GM13977 (cell line): ENCODE results near the gene MT1G.

Experiments used
- DNase-seq: peaks from one replicate; pipeline ENCODE4 v3.0.0; 2012; ENCODE audit warnings: low spot score
- CTCF ChIP-seq: IDR thresholded peaks from 2 replicates; pipeline ENCODE4 v1.5.1; 2012; ENCODE audit warnings: mild to moderate bottlenecking, control low read depth; ENCODE audit not compliant: insufficient read depth; ENCODE audit errors: extremely low read depth, missing control alignments
- in situ Hi-C: fragments of 300-500 bp; cut with MboI; formaldehyde crosslinking; loops from one replicate; pipeline ENCODE4 v1.12.0; 2022; ENCODE audit warnings: low sequenced_read_pairs, low pct_unique_long_range_greater_than_20kb, mixed read lengths, inconsistent platforms; ENCODE audit not compliant: unreplicated experiment

Gene MT1G

DNA sequence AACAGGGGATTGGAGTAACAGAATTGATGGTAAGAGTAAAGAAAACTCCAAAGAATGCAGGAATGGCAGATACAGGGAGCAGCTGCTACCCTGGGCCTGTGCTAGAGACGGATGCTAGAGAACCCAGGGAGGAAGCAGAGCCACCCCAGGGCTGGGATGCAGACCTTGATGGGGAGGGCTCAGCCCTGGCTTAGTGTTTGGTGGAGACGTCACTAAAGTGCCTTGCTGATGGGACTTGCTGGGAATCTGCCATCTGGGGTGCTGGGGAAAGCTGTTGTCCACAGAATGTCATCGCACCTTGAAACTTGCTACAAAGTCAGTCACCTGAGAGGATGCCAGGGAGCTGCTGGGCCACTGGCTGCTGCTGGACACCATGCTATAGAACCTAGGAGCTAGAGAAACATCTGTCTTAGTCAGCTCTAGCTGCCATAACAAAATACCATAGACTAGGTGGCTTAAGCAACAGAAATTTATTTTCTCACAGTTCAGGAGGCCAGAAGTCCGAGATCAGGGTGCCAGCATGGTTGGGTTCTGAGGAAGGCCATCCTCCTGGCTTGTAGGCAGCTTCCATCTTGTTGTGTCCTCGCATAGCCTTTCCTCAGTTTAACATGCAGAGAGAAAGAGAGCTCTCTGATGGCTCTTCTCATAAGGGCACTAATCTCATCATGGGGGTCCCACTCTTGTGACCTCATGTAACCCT is 29.7 kb upstream of the MT1G start:
- in situ Hi-C loops: no loop called here
- DNase-seq: no peak
- TF ChIP-seq CTCF: no peak

DNA sequence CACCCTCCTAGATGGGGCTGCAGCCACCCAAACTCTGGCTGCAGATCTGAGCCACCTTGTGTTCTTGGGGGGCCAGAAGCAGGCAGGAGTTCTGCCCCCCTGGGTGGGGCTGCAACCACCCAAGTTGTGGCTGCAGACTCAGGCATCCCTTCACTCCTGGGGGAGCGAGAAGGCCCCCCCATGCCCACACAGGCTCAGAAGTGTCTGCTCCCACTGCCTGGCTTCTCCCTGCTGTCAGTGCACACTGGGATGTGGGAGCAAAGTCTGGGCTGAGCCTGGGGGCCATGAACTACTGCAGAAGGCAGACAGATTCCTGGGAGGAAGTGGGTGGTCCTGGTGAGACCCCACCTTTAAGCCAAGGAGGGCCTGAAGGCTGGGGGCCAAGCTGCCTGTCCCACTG is 27.4 kb upstream of the MT1G start:
- in situ Hi-C loops: no loop called here
- no peak for DNase-seq
- TF ChIP-seq CTCF: no peak

DNA sequence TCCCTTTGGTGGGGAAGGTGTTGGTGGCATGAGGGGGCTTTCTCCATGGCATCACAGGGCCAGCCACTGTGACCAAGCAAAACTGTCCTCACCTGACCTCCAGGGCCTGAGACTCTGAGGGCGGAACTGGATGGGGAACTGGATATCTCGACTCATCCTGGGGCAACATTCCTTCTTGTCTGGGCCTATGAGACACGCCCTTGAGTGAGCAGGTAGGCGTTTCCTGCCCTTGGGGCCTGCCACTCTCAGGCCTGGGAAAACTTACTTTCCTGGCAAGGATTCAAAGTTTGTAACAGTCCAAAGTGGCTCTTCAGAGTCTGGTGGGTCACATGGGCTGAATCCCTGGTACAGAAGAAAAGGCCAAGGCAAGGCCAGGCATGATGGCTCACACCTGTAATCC is 24.0 kb upstream of the MT1G start:
- in situ Hi-C loops: no loop called here
- no peak for TF ChIP-seq CTCF
- DNase-seq: no peak

GRCh38 chr16:56690420-56691122 is 22.7 kb upstream of the MT1G start:
- no peak for DNase-seq
- in situ Hi-C loops: no loop called here
- TF ChIP-seq CTCF: no peak

DNA sequence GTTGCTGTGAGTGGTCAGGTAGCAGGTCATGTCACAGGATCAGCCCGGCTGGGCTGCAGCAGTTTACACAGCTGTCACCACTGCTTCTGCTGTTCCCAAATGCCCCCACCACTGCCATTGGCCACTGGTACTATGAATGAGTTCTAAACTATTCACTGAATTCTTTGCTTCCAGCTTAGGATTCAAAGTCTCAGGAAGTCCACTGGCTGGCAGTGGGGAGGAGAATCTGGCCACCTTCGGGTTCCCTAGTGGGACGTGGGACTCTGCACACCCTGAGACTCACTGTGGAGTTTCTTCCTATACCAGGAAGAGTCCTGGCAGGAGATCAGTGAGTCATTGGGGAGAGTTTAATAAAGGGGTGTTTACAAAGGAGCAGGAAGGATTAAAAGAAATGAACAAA is 21.3 kb upstream of the MT1G start:
- DNase-seq: no peak
- in situ Hi-C loops: no loop called here
- no peak for TF ChIP-seq CTCF

GRCh38 chr16:56688762-56689161 is 20.9 kb upstream of the MT1G start:
- no peak for DNase-seq
- in situ Hi-C loops: no loop called here
- TF ChIP-seq CTCF: no peak
